GM23248 (cell line): ENCODE data around the gene SV2B. TPM values are rescaled to one million over a fixed set of nuclear protein-coding genes. Genes with fewer than 3 reads are reported as not detected.

Source experiments
- DNase-seq: peaks from one replicate; pipeline ENCODE4 v3.0.0-alpha.2; 2015
- H2AFZ ChIP-seq: fragments of 200-600 bp; sonication (generic); 2 replicates; pipeline ENCODE4 v1.6.1; 2016; ENCODE audit warnings: antibody characterized with exemption
- H3F3A ChIP-seq: fragments of 200-600 bp; sonication (generic); 2 replicates; pipeline ENCODE4 v1.6.1; 2016; ENCODE audit warnings: mild to moderate bottlenecking, antibody characterized with exemption, mixed run types; ENCODE audit not compliant: insufficient read depth
- H3K27ac ChIP-seq: fragments of 200-600 bp; sonication (generic); 2 replicates; pipeline ENCODE4 v1.5.1; 2016; ENCODE audit warnings: mild to moderate bottlenecking
- H3K27me3 ChIP-seq: fragments of 200-600 bp; sonication (generic); replicated peaks from 2 replicates; pipeline ENCODE4 v1.6.1; 2016; ENCODE audit warnings: mild to moderate bottlenecking; ENCODE audit not compliant: insufficient read depth
- H3K36me3 ChIP-seq: fragments of 200-600 bp; sonication (generic); 2 replicates; pipeline ENCODE4 v1.6.1; 2016; ENCODE audit warnings: low read depth, mild to moderate bottlenecking
- H3K4me1 ChIP-seq: fragments of 200-600 bp; sonication (generic); 2 replicates; pipeline ENCODE4 v1.6.1; 2016; ENCODE audit warnings: mild to moderate bottlenecking; ENCODE audit not compliant: insufficient read depth
- H3K4me2 ChIP-seq: fragments of 200-600 bp; sonication (generic); one replicate; pipeline ENCODE4 v1.6.1; 2016; ENCODE audit warnings: mild to moderate bottlenecking; ENCODE audit not compliant: unreplicated experiment
- H3K4me3 ChIP-seq: fragments of 200-600 bp; sonication (generic); 2 replicates; pipeline ENCODE4 v1.5.1; 2016; ENCODE audit warnings: mild to moderate bottlenecking
- H3K79me2 ChIP-seq: fragments of 200-600 bp; sonication (generic); 2 replicates; pipeline ENCODE4 v1.6.1; 2016; ENCODE audit warnings: mild to moderate bottlenecking; ENCODE audit not compliant: insufficient read depth
- H3K9ac ChIP-seq: fragments of 200-600 bp; sonication (generic); 2 replicates; pipeline ENCODE4 v1.6.1; 2016; ENCODE audit warnings: mild to moderate bottlenecking
- H3K9me2 ChIP-seq: fragments of 200-600 bp; sonication (generic); 2 replicates; pipeline ENCODE4 v1.6.1; 2016; ENCODE audit warnings: mixed run types, mild to moderate bottlenecking, moderate library complexity; ENCODE audit not compliant: insufficient read depth
- H3K9me3 ChIP-seq: fragments of 200-600 bp; sonication (generic); one replicate; pipeline ENCODE4 v1.6.1; 2017; ENCODE audit warnings: low read depth
- H4K20me1 ChIP-seq: fragments of 200-600 bp; sonication (generic); 2 replicates; pipeline ENCODE4 v1.6.0; 2016; ENCODE audit not compliant: insufficient read depth
- EZH2 ChIP-seq: fragments of 200-600 bp; sonication (generic); IDR thresholded peaks from 2 replicates; pipeline ENCODE4 v1.6.1; 2018; ENCODE audit warnings: antibody characterized with exemption, mild to moderate bottlenecking; ENCODE audit not compliant: insufficient read depth, poor library complexity, severe bottlenecking
- EZH2phosphoT487 ChIP-seq: fragments of 200-600 bp; sonication (generic); IDR thresholded peaks from 2 replicates; pipeline ENCODE4 v1.6.1; 2018; ENCODE audit warnings: antibody characterized with exemption, moderate library complexity, mild to moderate bottlenecking, low read depth; ENCODE audit not compliant: insufficient read depth
- WGBS, 2 experiments: methylation state at CpG; one replicate each; pipeline ENCODE4 v1.1.6; 2015 to 2017; ENCODE audit warnings: low lambda C conversion rate in 2 of 2, low coverage in 1 of 2; ENCODE audit errors: missing lambda C conversion rate in 2 of 2; 5-methylcytosine and 5-hydroxymethylcytosine counted together
- in situ Hi-C: fragments of 300-500 bp; cut with MboI; formaldehyde crosslinking; loops from 2 replicates; pipeline ENCODE4 v1.15.0; 2020
- polyA plus RNA-seq: library from polyadenylated mRNA; unstranded; fragments of >200 nt; fragmentation: Nextera tagmentation; extraction: Ambion mirVana; gene quantifications from 2 replicates; pipeline ENCODE4 v1.2.1, GENCODE V29; 2016
- total RNA-seq: library from RNA; depleted of rRNA; stranded (reverse); fragments of >200 nt; shearing (Covaris generic); gene quantifications from 2 replicates; pipeline ENCODE4 v1.2.3, GENCODE V29; 2014

Gene SV2B
- total and polyA plus RNA-seq, 2 experiments from 2014 or later: not detected

- no peaks in the 10 kb centered on the region for H3F3A ChIP-seq
- H3K9me3 ChIP-seq: no peaks in the 10 kb centered on the region
- H4K20me1 ChIP-seq: no peaks in the 10 kb centered on the region
- H3K27ac ChIP-seq: no peak overlapping the region
- DNase-seq: no peak
- H3K9ac ChIP-seq: no peak overlapping the region
- WGBS, 2 experiments: 21 to 27% methylated on average over 3 of the region's 3 CpGs
- in situ Hi-C loops: no loop called here
- no peak overlapping the region for H2AFZ ChIP-seq
- H3K27me3 ChIP-seq: no peaks in the 10 kb centered on the region
- TF ChIP-seq EZH2phosphoT487 (no peak), EZH2 (no peak)
- H3K79me2 ChIP-seq: no peaks in the 10 kb centered on the region
- no peaks in the 10 kb centered on the region for H3K4me1 ChIP-seq
- no peaks in the 10 kb centered on the region for H3K9me2 ChIP-seq
- no peak overlapping the region for H3K4me2 ChIP-seq
- H3K4me3 ChIP-seq: no peak overlapping the region
- no peaks in the 10 kb centered on the region for H3K36me3 ChIP-seq
These were observed 109.7 kb downstream of the SV2B start for GRCh38 chr15:91209726-91210125.

GRCh38 chr15:91214675-91215590 is 114.9 kb downstream of the SV2B start:
- Histone ChIP-seq H3K9me2 (no peaks in the 10 kb centered on the region), H3K36me3 (no peaks in the 10 kb centered on the region), H3K4me2 (no peak overlapping the region), H4K20me1 (no peaks in the 10 kb centered on the region), H3K27me3 (no peaks in the 10 kb centered on the region), H3K9me3 (no peaks in the 10 kb centered on the region), H3K4me1 (no peaks in the 10 kb centered on the region), H2AFZ (no peak overlapping the region), H3K27ac (no peak overlapping the region), H3K4me3 (no peak overlapping the region), H3F3A (no peaks in the 10 kb centered on the region), H3K9ac (no peak overlapping the region), H3K79me2 (no peaks in the 10 kb centered on the region)
- in situ Hi-C loops: no loop called here
- WGBS, 2 experiments: 38 to 40% methylated on average over 11 of the region's 11 CpGs
- TF ChIP-seq EZH2 (no peak), EZH2phosphoT487 (no peak)
- DNase-seq: no peak

- in situ Hi-C loops: no loop called here
- Histone ChIP-seq H3K27me3 (no peaks in the 10 kb centered on the region), H3K9ac (no peak overlapping the region), H3K4me1 (no peaks in the 10 kb centered on the region), H2AFZ (no peak overlapping the region), H4K20me1 (no peaks in the 10 kb centered on the region), H3F3A (no peaks in the 10 kb centered on the region), H3K4me2 (no peak overlapping the region), H3K79me2 (no peaks in the 10 kb centered on the region), H3K9me2 (no peaks in the 10 kb centered on the region), H3K36me3 (no peaks in the 10 kb centered on the region), H3K9me3 (no peaks in the 10 kb centered on the region), H3K4me3 (no peak overlapping the region), H3K27ac (no peak overlapping the region)
- WGBS, 2 experiments: 2 to 5% methylated on average over 3 of the region's 3 CpGs
- DNase-seq: no peak
- TF ChIP-seq EZH2phosphoT487 (no peak), EZH2 (no peak)
These were observed 115.9 kb downstream of the SV2B start for GRCh38 chr15:91216000-91216399.

- no peak overlapping the region for H3K9ac ChIP-seq
- 37 to 42% methylated on average over 1 of the region's 1 CpG for WGBS, 2 experiments
- no peak overlapping the region for H2AFZ ChIP-seq
- H3K4me1 ChIP-seq: no peaks in the 10 kb centered on the region
- H3K27ac ChIP-seq: no peak overlapping the region
- no peak overlapping the region for H3K4me2 ChIP-seq
- H3K4me3 ChIP-seq: no peak overlapping the region
- no peaks in the 10 kb centered on the region for H3F3A ChIP-seq
- no peaks in the 10 kb centered on the region for H3K79me2 ChIP-seq
- no peak for DNase-seq
- TF ChIP-seq EZH2 (no peak), EZH2phosphoT487 (no peak)
- H4K20me1 ChIP-seq: no peaks in the 10 kb centered on the region
- H3K9me2 ChIP-seq: no peaks in the 10 kb centered on the region
- H3K27me3 ChIP-seq: no peaks in the 10 kb centered on the region
- no peaks in the 10 kb centered on the region for H3K36me3 ChIP-seq
- in situ Hi-C loops: no loop called here
- no peaks in the 10 kb centered on the region for H3K9me3 ChIP-seq
These were observed 119.1 kb downstream of the SV2B start for GRCh38 chr15:91219206-91219605.
